HG02852 (cell line): ENCODE results near the gene BAIAP2L1.

Experiments used
- ATAC-seq: cut with Tn5 transposase; IDR thresholded peaks from one replicate; pipeline ENCODE4 v1.9.1; 2021; ENCODE audit warnings: mild to moderate bottlenecking, moderate library complexity; ENCODE audit not compliant: unreplicated experiment

BAIAP2L1 gene

DNA sequence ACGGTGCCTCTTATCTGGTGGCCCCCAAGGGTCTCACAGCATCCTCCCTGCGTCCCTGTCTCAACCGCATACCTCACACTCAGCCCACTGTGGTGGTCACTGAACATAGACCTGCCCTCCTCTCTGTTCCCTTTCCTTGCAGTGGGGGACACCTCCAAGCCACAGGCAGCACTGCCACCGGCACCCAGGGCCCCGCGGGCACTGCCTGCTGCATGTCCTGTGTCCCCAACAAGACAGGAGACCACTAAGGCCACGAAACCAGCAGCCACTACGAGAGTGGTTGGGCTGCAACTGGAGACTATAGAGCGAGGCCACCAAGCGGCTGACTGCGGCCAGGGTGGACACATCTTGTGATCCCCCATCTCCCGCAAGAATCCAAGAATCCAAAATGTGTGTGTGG is 104.1 kb downstream of the BAIAP2L1 start:
- no peak for ATAC-seq

- ATAC-seq = no peak
Measured at GRCh38 chr7:98295467-98296192, 105.3 kb downstream of the BAIAP2L1 start.

DNA sequence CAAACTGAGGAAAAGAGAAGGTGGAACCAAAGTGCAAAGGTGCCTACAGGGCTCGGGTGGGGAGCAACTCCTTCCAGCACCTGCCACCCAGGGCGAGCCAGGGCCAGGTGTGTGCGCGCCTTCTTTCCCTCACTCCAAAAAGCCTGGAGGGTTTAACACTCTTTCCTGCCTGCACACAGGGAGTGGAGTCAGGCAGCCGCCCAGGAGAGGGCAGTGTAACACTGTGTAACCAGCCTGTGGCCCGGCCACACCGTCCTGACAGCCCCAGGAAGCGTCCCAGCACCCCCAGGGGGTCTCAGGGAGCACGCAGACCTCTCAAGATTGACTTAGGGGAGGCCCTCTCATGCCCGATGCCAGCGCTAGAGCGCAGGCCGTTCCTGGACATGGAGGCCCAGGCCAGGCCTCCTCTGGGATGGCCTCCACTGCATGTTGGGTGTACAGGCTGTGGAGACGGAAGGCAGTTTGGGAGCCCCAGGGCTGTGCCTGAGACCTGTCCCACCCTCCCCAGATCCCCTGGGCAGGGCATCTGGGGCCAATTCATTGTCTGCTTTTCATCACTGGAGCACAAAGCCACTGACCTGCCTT is 106.0 kb downstream of the BAIAP2L1 start:
- peak; percentile 68 for ATAC-seq

- ATAC-seq = no peak
Measured at GRCh38 chr7:98294326-98294725, 106.6 kb downstream of the BAIAP2L1 start.

DNA sequence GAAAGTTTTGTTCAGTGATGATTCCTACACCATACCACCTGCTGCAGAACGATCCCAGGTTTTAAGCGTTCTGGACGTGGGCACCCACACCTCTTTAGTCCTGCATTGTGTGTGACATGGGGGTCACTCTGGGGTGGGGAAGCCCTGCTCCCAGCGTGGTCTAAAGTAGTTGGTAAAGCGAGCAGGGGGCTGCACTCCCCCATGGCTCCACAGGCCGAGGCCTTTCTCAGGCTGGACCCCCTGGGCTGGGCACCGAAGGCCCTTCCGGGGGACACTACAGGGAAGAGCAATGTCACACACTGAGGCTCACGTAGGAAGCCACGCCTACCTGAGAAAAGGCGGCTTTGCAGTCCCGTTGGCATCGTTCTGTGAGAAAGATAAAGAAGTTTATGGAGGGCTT is 107.1 kb downstream of the BAIAP2L1 start:
- ATAC-seq = no peak

DNA sequence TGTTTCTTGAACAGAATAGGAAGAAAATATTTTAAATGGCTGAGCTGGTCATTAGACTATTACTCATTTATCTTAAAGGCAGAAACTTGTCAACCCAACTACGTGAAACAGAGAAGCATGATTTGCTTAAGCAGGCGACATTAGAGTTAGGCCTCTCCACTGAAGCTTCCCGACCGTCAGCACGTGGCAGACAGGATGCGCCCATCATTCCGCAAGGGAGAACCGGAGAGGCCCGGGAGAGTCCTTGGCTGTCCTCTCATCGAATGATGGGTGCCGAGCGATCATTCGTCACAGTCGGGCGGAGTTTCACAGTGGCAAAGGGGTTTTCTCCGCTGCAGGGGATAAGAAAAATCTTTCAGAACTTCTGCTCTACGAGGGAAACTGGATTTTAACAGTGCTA is 107.6 kb downstream of the BAIAP2L1 start:
- no peak for ATAC-seq

GRCh38 chr7:98291717-98292116 is 109.2 kb downstream of the BAIAP2L1 start:
- ATAC-seq = no peak

DNA sequence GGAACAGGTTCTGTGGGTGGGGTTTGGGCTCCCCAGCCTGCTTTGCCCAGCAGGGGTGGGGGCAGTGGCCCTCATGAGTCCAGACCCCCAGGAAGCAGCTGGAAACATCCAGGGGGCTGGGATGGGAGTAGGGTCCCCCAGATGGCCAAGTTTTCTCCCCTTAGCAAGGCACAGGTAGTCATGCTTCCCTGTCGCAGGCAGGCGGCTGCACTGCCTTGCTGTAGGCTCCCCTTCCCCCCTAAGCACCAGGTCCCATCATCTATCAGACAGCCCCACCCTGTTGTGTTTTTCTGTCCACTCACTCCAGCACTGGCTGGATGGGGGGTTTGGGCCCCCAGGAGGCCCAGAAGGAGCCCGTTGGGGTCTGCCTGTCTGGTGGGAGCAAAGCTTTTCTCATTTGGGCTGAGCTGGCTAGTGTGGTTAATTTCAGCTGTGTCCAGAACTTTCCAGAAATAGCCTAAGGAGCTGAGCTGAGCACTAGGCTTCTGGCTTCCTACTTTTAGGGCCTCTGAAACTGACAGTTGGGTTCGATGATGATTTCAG is 111.5 kb downstream of the BAIAP2L1 start:
- no peak for ATAC-seq

- ATAC-seq = no peak
Measured at GRCh38 chr7:98288064-98288823, 112.6 kb downstream of the BAIAP2L1 start.

DNA sequence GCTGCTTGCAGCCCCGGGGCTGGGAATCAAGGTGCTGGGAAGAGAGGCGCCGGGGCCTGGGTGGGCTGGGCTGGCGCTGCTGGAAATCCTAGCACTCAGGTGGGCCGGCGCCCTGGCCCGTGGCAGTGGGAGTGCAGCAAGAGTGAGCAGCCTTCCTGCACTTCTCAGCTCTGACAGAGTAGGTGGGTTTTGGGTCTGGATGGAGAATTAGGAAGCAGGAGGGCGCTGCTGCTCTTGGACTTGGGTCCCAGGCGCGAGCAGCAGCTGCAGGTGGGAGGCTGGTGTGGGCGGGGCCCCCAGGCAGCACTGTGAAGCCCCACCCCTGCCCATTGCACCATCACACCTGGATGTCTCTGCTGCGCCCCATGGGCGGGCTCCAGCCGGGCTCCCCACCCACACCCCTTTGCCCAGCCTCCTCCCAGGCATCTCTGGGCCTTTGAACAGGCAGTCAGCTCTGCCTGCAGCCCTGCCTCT is 113.4 kb downstream of the BAIAP2L1 start:
- no peak for ATAC-seq

DNA sequence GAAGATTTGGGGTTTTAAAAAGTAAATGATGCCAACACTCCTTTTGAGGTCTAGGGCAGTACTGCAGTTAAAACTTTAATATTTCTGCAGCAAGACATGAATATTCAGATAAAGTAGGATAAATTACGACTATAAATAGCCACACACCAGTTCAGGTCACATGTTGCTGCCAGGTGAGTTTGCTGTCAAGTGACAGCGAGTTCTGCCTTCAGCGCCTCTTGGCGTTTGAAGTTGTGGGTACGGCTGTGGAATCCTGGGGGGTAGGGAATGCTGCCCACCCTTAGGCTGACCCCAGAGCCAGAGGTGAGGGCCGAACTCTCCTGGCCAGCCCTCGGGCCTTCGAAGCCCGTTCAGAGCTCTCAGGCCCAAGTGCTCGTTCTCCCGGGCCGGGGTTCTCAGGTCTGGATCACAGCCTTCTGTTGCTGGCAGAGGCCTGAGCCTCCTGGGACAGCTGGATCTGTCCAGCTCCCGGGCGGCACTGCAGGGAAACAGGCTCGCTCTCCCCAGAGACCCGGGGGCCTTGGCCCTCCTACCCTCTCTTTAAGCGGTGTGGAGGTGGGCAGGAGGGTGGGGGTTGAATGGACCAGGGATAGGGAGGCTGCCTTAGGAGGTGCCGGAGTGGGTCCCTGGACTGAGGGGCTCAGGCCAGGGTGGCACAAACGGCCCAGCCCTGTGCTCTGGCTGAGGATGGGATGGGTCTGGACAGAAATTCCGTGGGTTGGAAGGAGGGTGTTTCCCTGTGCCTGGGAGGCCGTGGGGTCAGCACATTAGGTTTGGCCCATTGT is 114.0 kb downstream of the BAIAP2L1 start:
- no peak for ATAC-seq

DNA sequence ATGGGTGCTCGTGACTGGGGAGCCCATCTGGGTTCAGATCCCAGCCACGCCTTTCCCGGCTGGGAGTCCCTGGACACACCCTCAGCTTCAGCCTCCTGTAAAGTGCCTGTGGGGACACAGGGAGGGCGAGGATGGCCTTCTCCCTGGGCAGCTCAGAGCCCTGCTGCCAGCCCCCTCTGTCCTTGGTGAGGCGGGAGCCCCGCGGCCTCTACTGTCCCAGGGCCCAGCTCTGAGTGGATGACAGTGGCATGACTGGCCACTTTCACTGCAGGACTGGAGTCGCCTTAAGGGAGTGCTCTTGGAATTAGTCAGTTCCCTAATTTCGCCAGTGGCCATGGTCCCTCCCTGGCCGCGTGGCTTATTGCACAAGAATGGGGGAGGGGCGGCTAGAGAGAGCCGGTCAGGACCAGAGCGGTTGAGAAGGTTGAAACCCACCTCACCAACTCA is 114.8 kb downstream of the BAIAP2L1 start:
- ATAC-seq = no peak

DNA sequence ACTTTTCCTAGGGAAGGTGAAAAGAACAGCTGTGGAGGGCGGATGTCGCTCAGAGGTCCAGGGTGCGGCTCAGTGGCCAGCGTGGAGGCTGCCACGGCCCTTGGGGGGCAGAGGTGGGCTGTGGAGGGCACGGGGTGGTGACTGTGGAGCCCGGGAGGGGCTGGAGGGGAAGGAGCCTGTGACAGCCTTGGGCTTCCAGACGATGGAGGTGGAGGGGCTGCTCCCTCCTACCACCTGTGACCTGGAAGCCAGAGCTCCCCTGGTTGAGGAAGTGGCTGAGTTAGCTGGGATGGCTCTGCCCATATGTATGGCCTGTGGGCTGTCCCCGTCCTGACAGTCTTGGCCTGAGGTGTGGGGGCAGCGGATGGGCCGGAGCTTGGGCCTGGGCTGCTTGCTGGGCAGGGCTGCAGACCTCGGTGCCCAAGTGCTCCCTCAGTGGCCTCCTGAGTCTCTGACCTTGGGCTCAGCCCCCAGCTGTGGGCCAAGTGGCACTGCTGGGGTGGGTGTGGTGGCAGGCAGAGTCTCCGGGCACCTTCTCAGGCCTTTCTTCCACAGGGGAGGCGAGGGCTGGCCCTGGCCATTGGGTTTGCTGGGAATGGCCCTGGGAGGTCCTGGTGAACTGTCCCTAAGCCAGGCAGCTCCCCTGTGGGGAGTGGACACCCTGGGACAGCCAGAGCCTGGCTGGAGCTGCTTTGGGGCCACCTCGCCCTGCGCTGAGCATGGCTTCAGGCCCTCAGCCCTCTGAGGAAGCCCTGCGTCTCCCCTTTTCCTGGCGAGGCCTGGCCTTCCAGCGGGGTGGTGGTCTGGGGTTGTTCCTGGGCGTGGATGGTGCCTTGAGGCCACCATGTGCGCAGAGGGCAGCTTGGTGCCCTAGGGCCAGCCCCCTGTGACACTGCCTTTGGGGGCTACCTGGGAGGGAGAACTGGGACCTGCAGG is 115.5 kb downstream of the BAIAP2L1 start:
- no peak for ATAC-seq

GRCh38 chr7:98284335-98285036 is 116.4 kb downstream of the BAIAP2L1 start:
- no peak for ATAC-seq

DNA sequence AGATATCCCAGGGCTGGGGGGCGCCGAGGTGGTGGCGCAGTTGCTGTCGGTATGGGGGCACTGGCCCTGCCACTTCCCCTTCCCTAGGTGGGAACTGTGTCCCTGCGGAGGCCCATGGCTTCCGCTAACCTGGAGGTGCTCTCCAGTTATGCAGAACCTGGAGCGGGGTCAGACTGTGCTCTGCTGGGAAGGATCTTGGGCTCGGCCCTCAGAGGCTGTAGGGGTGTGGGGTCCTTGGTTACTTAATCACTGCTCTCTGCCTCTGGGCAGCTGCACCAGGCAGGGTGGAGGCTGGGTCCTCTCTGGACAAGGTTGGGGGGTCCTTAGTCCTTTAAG is 117.0 kb downstream of the BAIAP2L1 start:
- no peak for ATAC-seq

GRCh38 chr7:98283127-98283886 is 117.6 kb downstream of the BAIAP2L1 start:
- ATAC-seq = no peak

DNA sequence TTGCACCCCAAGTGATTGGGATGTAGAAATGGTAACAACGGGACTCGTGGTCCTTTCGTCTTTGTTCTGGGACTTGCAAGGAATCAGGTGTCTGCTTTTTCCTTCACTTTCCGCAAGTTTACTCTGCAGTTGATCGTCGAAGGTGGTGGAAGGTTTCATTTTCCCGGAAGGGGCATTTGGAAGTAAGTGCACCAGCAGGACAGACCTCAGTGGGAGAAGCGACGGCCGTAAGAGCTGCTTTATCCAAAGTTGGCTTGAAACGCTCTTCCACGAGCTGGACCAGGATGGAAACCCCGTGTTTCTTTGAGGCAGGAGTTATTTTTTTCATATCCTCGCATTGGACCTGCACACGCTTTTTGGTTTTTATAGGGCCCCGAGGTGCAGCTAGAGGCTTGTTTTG is 118.2 kb downstream of the BAIAP2L1 start:
- no peak for ATAC-seq
